K562 (cell line): ENCODE measurements around the gene DHCR7. TPM values are rescaled to one million over a fixed set of nuclear protein-coding genes. Genes with fewer than 3 reads are reported as not detected.

Experiments
- C11orf30 ChIP-seq: fragments of 450-650 bp; IDR thresholded peaks from 2 replicates; pipeline ENCODE4 v1.6.1; 2016; ENCODE audit warnings: low read depth, mild to moderate bottlenecking
- COPS2 ChIP-seq: fragments of 450-650 bp; conservative IDR thresholded peaks from 2 replicates; pipeline ENCODE4 v1.6.1; 2016; ENCODE audit warnings: mild to moderate bottlenecking, moderate library complexity
- GATA2 ChIP-seq: sonication (generic); formaldehyde crosslinking; IDR thresholded peaks from 2 replicates; pipeline ENCODE4 v1.4.0; 2020; ENCODE audit warnings: mild to moderate bottlenecking, missing genetic modification reagents
- JUN ChIP-seq, 2 experiments: sonication (generic) in 1 of 2; formaldehyde crosslinking in 1 of 2; IDR thresholded peaks; 2 replicates each; pipeline versions ENCODE4 v1.6.1 to v1.8.0; 2012 to 2022; ENCODE audit warnings: borderline replicate concordance in 2 of 2, mild to moderate bottlenecking in 2 of 2, improper control_type of control experiment in 1 of 2, low read depth in 1 of 2, low read length in 1 of 2, missing genetic modification reagents in 1 of 2
- NFATC3 ChIP-seq: fragments of 450-650 bp; IDR thresholded peaks from 2 replicates; pipeline ENCODE4 v1.6.1; 2017; ENCODE audit warnings: mild to moderate bottlenecking
- NFE2L1 ChIP-seq: fragments of 450-650 bp; IDR thresholded peaks from 2 replicates; pipeline ENCODE4 v1.6.1; 2016; ENCODE audit warnings: missing genetic modification characterization, low read depth, mild to moderate bottlenecking, missing compliant biosample characterization, moderate library complexity, borderline replicate concordance
- ZNF431 ChIP-seq: sonication (generic); formaldehyde crosslinking; IDR thresholded peaks from 2 replicates; pipeline ENCODE4 v1.8.0; 2022; ENCODE audit warnings: mild to moderate bottlenecking, missing genetic modification reagents
- polyA plus RNA-seq, 8 experiments: library from polyadenylated mRNA; depleted of rRNA in 4 of 8; stranded (reverse) in 5 of 8; unstranded in 3 of 8; fragments of >200 nt; fragmentation: Nextera tagmentation in 2 of 8; fragmentation: Illumina TruSeq in 1 of 8; extraction: Ambion mirVana in 2 of 8; extraction: Trizol in 1 of 8; gene quantifications; 2 replicates each; pipeline versions ENCODE4 v1.2.1 to v1.2.3, GENCODE V29; 2011 to 2014; ENCODE audit warnings: inconsistent platforms in 1 of 8, missing spikeins in 1 of 8
- total RNA-seq, 7 experiments: library from RNA; depleted of rRNA in 6 of 7; stranded (reverse); fragments of >200 nt in 6 of 7; fragmentation: Illumina TruSeq in 2 of 7; extraction: Trizol in 2 of 7; gene quantifications; 2 replicates each; pipeline versions ENCODE4 v1.2.1 to v1.2.3, GENCODE V29; 2011 to 2021; ENCODE audit warnings: low replicate concordance in 1 of 7
- TF ChIP-seq, protein P1 (sequence below), 2 experiments: fragments of 450-650 bp in 1 of 2; sonication (generic) in 1 of 2; formaldehyde crosslinking in 1 of 2; IDR thresholded peaks; 2 replicates each; pipeline versions ENCODE4 v1.7.1 to v1.9.0; 2016 to 2022; ENCODE audit warnings: inconsistent platforms in 1 of 2, mild to moderate bottlenecking in 1 of 2, missing genetic modification reagents in 1 of 2
- TF ChIP-seq, protein P2 (sequence below): fragments of 450-650 bp; IDR thresholded peaks from 2 replicates; pipeline ENCODE4 v1.6.1; 2017; ENCODE audit warnings: antibody characterized with exemption, mild to moderate bottlenecking
- TF ChIP-seq, protein P3 (sequence below): fragments of 450-650 bp; IDR thresholded peaks from 2 replicates; pipeline ENCODE4 v1.6.1; 2018; ENCODE audit warnings: mild to moderate bottlenecking, low read depth; ENCODE audit not compliant: partially characterized antibody

DHCR7 gene
- total and polyA plus RNA-seq, 9 of the 15 experiments (the other 6 are each of a cell fraction or from before 2014, with no cell fraction given) = 8.4 to 192 (median 82.4) TPM

DNA sequence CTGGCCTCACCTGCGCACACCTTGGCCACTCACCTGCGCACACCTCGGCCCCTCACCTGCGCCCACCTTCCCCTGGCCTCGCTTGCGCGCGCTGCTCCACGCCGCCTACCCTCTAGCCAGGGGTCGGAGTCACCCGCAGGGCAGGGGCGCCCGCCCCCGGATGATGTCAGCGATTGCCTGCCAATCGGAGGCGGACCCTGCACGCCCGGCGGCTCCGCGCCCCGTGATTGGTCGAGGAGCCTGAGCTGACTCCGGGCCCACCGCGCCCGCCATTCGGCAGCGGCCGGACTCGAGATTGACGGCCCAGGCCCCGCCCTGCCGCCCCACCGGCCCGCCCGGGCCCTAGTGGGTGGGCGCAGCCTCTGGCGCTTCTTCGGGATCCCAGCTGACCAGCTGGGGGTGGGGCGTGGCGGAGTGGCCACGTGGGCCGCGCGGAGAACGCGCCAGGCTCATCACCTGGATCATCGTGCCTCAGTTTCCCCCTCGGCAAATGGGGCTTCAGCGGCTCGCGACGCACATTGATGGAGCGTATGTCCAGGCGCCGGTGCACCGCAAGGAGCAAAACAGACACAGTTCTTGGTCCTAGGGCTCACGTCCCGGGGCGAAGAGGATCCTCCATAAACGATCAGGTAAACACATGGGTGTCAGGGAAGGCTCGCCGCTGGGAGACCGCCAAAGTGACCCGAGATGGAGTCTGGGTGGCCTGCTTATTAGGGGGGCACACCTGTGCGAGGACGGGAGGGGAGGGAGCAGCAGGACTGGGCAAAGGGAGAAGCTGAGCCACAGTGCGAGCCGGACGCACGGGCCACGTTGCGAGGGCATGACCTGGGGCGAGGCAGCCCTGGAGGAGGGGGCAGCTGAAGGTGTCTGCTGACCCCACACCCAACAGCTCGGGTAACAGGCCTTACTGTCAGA is at the start of gene DHCR7 (continued):
- TF ChIP-seq, protein P1, sequence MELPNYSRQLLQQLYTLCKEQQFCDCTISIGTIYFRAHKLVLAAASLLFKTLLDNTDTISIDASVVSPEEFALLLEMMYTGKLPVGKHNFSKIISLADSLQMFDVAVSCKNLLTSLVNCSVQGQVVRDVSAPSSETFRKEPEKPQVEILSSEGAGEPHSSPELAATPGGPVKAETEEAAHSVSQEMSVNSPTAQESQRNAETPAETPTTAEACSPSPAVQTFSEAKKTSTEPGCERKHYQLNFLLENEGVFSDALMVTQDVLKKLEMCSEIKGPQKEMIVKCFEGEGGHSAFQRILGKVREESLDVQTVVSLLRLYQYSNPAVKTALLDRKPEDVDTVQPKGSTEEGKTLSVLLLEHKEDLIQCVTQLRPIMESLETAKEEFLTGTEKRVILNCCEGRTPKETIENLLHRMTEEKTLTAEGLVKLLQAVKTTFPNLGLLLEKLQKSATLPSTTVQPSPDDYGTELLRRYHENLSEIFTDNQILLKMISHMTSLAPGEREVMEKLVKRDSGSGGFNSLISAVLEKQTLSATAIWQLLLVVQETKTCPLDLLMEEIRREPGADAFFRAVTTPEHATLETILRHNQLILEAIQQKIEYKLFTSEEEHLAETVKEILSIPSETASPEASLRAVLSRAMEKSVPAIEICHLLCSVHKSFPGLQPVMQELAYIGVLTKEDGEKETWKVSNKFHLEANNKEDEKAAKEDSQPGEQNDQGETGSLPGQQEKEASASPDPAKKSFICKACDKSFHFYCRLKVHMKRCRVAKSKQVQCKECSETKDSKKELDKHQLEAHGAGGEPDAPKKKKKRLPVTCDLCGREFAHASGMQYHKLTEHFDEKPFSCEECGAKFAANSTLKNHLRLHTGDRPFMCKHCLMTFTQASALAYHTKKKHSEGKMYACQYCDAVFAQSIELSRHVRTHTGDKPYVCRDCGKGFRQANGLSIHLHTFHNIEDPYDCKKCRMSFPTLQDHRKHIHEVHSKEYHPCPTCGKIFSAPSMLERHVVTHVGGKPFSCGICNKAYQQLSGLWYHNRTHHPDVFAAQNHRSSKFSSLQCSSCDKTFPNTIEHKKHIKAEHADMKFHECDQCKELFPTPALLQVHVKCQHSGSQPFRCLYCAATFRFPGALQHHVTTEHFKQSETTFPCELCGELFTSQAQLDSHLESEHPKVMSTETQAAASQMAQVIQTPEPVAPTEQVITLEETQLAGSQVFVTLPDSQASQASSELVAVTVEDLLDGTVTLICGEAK (IDR thresholded peaks at IDR 0.05) = no peak
- TF ChIP-seq, protein P1 (CRISPR knock-in tag; IDR thresholded peaks at IDR 0.05) = no peak
- TF ChIP-seq C11orf30 = 0 out of 2 replicates have a peak, but pooled peaks have one; percentile 23
- TF ChIP-seq JUN (IDR thresholded peaks at IDR 0.05; ENCODE audit: borderline replicate concordance, low read depth, low read length) = peak; percentile 24; the same call in 1 of the 2 replicates
- TF ChIP-seq JUN (CRISPR knock-in tag; IDR thresholded peaks at IDR 0.05; ENCODE audit: borderline replicate concordance) = no peak
- TF ChIP-seq ZNF431 (CRISPR knock-in tag) = no peak
- TF ChIP-seq, protein P2, sequence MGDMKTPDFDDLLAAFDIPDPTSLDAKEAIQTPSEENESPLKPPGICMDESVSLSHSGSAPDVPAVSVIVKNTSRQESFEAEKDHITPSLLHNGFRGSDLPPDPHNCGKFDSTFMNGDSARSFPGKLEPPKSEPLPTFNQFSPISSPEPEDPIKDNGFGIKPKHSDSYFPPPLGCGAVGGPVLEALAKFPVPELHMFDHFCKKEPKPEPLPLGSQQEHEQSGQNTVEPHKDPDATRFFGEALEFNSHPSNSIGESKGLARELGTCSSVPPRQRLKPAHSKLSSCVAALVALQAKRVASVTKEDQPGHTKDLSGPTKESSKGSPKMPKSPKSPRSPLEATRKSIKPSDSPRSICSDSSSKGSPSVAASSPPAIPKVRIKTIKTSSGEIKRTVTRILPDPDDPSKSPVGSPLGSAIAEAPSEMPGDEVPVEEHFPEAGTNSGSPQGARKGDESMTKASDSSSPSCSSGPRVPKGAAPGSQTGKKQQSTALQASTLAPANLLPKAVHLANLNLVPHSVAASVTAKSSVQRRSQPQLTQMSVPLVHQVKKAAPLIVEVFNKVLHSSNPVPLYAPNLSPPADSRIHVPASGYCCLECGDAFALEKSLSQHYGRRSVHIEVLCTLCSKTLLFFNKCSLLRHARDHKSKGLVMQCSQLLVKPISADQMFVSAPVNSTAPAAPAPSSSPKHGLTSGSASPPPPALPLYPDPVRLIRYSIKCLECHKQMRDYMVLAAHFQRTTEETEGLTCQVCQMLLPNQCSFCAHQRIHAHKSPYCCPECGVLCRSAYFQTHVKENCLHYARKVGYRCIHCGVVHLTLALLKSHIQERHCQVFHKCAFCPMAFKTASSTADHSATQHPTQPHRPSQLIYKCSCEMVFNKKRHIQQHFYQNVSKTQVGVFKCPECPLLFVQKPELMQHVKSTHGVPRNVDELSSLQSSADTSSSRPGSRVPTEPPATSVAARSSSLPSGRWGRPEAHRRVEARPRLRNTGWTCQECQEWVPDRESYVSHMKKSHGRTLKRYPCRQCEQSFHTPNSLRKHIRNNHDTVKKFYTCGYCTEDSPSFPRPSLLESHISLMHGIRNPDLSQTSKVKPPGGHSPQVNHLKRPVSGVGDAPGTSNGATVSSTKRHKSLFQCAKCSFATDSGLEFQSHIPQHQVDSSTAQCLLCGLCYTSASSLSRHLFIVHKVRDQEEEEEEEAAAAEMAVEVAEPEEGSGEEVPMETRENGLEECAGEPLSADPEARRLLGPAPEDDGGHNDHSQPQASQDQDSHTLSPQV = peak; percentile 30; the same call in 1 of the 2 replicates
- no peak for TF ChIP-seq COPS2
- TF ChIP-seq, protein P3, sequence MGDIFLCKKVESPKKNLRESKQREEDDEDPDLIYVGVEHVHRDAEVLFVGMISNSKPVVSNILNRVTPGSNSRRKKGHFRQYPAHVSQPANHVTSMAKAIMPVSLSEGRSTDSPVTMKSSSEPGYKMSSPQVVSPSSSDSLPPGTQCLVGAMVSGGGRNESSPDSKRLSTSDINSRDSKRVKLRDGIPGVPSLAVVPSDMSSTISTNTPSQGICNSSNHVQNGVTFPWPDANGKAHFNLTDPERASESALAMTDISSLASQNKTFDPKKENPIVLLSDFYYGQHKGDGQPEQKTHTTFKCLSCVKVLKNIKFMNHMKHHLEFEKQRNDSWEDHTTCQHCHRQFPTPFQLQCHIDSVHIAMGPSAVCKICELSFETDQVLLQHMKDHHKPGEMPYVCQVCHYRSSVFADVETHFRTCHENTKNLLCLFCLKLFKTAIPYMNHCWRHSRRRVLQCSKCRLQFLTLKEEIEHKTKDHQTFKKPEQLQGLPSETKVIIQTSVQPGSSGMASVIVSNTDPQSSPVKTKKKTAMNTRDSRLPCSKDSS = no peak
- TF ChIP-seq NFE2L1 = no peak
- no peak for TF ChIP-seq GATA2 (CRISPR knock-in tag)
- no peak for TF ChIP-seq NFATC3
